Cerebellar nuclear complex (tissue), 1 donor: ENCODE results near the gene DLG3.
"Not testable (repeated sequence)": the region's sequence is repeated elsewhere in the genome, so short reads cannot be mapped to it uniquely, and the experiment has no call there.

ENCODE experiments used
- DNase-seq, 2 experiments: peaks; one replicate each; lab custom pipeline; 2025; lab: John Stamatoyannopoulos, UW

Gene DLG3

DNA sequence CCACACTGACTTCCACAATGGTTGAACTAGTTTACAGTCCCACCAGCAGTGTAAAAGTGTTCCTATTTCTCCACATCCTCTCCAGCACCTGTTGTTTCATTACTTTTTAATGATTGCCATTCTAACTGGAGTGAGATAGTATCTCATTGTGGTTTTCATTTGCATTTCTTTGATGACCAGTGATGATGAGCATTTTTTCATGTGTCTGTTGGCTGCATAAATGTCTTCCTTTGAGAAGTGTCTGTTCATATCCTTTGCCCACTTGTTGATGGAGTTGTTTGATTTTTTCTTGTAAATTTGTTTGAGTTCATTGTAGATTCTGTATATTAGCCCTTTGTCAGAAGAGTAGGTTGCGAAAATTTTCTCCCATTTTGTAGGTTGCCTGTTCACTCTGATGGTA lies 71.1 kb downstream of the DLG3 start:
- DNase-seq = not testable (repeated sequence)

DNA sequence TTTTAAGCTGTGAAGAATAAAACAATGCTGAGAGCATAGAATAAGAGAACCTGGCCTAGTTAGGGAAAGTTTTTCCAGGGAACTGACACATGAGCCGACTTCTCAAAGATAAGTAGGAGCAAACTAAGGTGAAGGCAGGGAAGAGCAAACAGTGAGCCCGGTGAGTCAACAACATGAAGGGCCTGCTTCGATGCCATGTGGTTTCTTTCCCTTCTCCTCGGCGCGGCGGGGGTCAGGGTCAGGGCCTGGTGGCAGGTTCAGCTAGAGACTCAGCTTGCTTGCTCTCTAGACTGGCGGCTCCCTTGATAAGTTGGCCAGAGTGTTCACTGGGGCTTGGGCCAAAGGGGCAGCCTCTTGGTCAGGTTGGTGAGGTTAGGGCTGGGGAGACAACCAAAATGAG lies 81.1 kb downstream of the DLG3 start:
- DNase-seq = no peak

DNA sequence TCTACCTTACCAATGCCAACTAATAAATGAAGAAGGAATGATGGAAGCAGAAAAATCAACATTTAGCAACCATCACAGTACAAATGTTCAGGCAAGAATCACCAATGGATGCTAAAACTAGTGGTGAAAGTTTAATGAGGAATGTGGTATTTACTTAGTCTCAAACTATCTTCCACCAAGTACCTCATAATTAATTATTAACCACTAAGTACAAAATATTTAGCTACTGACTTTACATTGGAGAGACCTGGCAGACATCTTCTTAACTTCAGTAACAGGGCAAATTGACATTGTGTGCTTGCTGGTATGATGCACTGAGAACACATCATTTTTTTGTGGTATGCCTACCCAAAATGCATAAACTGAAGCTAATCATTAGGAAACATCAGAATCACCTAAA lies 82.4 kb downstream of the DLG3 start:
- no peak for DNase-seq

DNA sequence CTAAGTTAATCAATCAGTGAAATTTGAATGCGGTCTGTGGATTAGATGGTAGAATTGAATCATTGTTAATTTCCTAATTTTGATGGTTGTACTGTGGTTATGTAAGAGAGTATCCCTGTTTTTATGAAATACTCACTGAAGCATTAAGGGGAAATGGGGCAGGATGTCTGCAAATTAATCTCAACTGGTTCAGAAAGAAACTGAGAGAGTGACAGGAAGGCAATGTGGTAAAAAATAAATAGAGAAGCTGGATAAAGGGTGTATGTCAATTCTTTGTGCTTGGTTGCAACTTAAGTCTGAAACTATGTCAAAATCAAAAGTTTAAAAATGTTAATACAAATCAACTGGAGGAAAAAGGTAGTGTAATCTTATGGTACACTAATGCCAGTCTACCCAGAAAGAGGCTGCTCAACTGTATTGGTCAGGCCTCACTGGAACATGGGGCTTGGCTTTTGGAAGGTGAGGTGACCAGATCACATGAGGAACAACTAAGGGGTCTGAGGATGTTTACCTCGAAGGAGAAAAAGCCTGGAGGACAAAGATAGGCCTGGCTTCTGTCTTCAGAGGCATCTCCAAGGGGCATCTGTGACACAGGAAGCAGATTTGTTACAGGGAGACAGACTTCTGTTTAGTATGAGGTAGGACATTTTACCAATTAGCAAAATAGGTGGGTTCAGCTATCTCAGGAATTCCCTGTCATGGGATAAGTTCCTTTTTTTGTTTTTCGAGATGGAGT lies 83.1 kb downstream of the DLG3 start:
- DNase-seq = no peak

DNA sequence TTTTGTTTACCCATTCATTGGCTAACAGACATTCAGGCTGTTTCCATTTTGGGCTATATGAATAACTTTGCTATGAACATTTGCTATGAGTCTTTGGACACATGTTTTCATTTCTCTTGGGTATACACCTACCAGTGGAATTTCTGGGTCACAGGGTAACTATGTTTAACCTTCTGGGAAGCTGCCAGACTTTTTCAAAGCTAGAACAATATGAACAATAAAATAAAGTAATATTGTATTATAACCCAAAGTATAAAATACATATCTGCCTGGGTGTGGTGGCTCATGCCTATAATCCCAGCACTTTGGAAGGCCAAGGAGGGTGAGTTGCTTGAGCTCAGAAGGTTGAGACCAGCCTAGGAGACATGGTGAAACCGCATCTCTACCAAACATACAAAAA lies 90.6 kb downstream of the DLG3 start:
- no peak for DNase-seq

DNA sequence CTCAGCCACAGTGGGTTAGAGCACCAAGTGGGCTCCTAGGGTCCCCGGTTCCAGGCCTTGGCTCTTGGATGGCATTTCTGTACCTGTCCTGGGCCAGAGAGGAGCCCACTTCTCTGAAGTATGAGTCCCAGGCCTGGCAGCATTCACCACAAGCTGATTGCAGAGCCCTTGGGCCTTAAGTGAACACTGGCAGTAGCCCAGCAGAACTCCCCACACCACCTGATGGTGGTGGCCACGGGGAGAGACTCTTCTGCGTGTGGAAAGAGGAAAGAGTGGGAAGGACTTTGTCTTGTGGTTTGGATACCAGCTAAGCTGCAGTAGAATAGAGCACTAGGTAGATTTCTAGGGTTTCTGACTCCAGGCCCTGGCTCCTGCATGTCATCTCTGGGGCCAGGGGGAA lies 104.8 kb downstream of the DLG3 start:
- no peak for DNase-seq

DNA sequence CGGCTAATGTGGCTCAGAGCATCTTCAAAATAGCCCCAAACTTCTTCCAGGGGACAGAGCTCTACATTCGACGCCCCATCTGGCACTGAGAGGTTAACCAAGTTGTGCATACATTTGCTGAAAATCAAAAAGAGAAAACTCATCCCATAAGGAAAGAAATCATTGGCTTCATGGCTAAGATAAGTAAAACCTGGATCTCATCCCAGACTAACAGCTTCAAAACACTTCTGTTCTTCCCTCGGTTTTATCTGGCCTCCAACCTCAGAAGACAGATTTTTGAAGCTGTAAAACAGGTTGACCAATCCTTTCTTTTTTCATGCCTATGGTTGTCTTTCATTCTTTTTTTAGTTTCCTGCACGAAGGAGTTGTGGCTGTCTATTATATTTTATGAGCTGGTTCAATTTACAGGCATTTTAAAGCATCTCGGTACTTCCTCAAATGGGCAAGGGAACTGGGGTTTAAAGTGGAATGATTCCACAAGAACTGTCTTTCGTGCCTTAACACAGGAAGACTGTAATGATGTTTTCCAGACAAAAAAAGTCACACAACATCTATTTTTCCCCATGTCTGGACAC lies 107.6 kb downstream of the DLG3 start:
- no peak for DNase-seq

DNA sequence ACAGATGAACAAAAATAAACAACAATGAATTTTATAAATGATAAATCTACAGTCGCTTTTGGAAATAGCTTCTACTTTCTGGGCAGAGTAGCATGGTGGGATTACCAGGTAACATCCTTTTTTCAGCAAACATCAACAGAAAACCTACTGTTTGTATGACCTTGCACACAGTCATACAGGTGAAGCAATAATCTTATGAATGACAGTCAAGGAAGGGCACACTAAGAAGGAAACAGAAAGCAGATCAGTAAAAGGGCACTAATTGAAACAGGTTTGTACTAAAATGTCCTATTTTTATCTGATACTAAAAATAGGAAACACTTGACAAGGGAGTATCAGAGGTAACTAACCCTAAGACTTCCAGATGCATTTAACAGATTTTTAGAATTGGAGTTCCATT lies 108.9 kb downstream of the DLG3 start:
- no peak for DNase-seq

DNA sequence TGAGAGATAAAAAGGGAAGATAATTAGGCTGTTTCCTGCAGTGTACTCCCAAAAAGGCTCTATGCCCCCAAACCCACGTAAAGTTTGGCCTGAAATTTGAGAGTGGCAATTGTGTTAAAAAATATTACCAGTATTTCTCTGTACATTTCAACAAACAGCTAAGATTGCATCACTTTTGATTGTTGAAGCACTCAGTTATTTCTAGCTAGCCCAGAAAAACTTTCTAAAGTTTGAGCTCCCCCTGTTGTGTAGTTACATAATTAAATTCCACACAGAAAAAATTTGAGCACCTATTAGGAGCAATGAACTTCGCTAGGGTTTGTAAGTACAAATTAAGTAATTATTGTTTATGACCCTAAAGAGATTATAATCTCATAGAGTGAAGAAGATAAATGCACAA lies 109.4 kb downstream of the DLG3 start:
- no peak for DNase-seq

DNA sequence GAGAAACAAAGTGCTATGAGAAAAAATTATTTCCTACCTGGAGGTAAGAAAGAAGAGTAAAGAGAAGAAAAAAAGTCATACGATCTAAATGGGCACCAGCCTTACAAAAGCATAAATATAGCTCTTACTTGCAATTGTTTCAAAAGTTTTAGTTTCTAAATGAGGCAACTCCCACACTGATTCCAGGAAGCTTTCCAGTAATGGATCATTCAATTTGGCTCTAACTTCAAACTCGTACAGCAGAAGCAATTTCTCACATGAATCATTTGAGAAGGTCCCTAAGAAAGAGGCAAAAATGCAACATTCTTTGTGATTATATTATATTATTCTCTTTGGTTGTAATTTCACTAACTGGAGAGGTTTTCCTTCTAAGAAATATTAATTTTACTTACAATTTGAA lies 109.9 kb downstream of the DLG3 start:
- no peak for DNase-seq

DNA sequence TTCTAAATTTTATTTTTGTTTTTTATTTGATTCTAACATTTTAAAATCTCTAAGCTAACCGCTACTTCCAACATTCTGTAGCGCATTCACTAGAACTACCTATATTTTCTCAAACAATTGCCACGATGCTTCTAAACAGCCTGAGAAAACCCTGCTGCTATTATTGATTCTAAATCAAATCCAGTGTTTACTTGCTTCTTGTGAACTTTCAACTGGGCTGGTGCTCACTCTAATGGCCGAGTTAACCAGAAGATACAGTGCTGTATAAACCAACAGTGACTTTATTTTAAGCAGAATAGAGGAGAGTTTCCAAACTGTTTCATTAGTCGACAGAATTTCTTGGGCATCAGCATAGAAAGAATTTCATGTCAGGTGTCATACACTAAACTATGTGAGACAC lies 110.3 kb downstream of the DLG3 start:
- no peak for DNase-seq
